Breast epithelium (tissue), 3 donors: ENCODE results near the gene MSN.
"Not testable (repeated sequence)": the region's sequence is repeated elsewhere in the genome, so short reads cannot be mapped to it uniquely, and the experiment has no call there.

ENCODE experiments used
- POLR2A ChIP-seq: fragments of 450-650 bp; IDR thresholded peaks from one replicate; pipeline ENCODE4 v1.6.1; 2016; ENCODE audit warnings: antibody characterized with exemption, mild to moderate bottlenecking, moderate library complexity
- TF ChIP-seq, protein P1 (sequence below), 3 donors: fragments of 450-650 bp; IDR thresholded peaks; one replicate each; pipeline ENCODE4 v1.5.1; 2016 to 2017; ENCODE audit warnings: antibody characterized with exemption in 3 of 3, mild to moderate bottlenecking in 3 of 3, moderate library complexity in 3 of 3

DNA sequence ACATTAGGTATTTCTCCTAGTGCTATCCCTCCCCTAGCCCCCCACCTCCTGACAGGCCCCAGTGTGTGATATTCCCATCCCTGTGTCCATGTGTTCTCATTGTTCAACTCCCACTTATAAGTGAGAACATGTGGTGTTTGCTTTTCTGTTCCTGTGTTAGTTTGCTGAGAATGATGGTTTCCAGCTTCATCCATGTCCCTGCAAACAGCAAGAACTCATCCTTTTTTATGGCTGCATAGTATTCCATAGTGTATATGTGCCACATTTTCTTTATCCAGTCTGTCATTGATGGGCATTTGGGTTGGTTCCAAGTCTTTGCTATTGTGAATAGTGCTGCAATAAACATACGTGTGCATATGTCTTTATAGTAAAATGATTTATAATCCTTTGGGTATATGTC, 92.1 kb downstream of the MSN start:
- TF ChIP-seq, protein P1, sequence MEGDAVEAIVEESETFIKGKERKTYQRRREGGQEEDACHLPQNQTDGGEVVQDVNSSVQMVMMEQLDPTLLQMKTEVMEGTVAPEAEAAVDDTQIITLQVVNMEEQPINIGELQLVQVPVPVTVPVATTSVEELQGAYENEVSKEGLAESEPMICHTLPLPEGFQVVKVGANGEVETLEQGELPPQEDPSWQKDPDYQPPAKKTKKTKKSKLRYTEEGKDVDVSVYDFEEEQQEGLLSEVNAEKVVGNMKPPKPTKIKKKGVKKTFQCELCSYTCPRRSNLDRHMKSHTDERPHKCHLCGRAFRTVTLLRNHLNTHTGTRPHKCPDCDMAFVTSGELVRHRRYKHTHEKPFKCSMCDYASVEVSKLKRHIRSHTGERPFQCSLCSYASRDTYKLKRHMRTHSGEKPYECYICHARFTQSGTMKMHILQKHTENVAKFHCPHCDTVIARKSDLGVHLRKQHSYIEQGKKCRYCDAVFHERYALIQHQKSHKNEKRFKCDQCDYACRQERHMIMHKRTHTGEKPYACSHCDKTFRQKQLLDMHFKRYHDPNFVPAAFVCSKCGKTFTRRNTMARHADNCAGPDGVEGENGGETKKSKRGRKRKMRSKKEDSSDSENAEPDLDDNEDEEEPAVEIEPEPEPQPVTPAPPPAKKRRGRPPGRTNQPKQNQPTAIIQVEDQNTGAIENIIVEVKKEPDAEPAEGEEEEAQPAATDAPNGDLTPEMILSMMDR (IDR thresholded peaks at IDR 0.05): not testable (repeated sequence)
- TF ChIP-seq POLR2A: not testable (repeated sequence)
